H1 (cell line): Measurements from ENCODE around the gene NLRP3. TPM values are rescaled to one million over a fixed set of nuclear protein-coding genes. Genes with fewer than 3 reads are reported as not detected.

Source experiments
- CTCF ChIA-PET: fragments of 300-600 bp; sonication (Branson Sonifier 250); formaldehyde crosslinking; loops from one replicate; lab custom pipeline; 2021; ENCODE audit not compliant: partially characterized antibody; lab: Charles Lee
- POLR2A ChIA-PET: fragments of 300-600 bp; sonication (Branson Sonifier 250); formaldehyde crosslinking; loops from one replicate; lab custom pipeline; 2021; ENCODE audit warnings: inconsistent platforms; ENCODE audit not compliant: partially characterized antibody; lab: Charles Lee
- DNase-seq, 2 experiments: peaks; one replicate each; pipeline versions ENCODE4 v3.0.0 to v3.0.0-alpha.2; 2010 to 2022; ENCODE audit warnings: low spot score in 2 of 2, low read depth in 1 of 2, mixed read lengths in 1 of 2
- FAIRE-seq: peaks from 2 replicates; lab custom pipeline; 2011; peaks lifted over from hg19 to GRCh38; lab: Jason Lieb, UNC
- H2AFZ ChIP-seq: 2 replicates; pipeline ENCODE4 v1.8.1; 2012; ENCODE audit warnings: low read length, inconsistent platforms
- H2AK5ac ChIP-seq: 2 replicates; pipeline ENCODE4 v1.6.1; 2013; ENCODE audit warnings: low read depth, low read length
- H2BK120ac ChIP-seq: replicated peaks from 2 replicates; pipeline ENCODE3; 2013; ENCODE audit warnings: low read depth, low read length, inconsistent platforms
- H2BK12ac ChIP-seq: 2 replicates; pipeline ENCODE4 v1.6.1; 2013; ENCODE audit warnings: low read depth, low read length
- H2BK15ac ChIP-seq: 2 replicates; pipeline ENCODE4 v1.6.1; 2013; ENCODE audit warnings: low read length
- H2BK20ac ChIP-seq: 2 replicates; pipeline ENCODE4 v1.6.1; 2013; ENCODE audit warnings: low read length
- H2BK5ac ChIP-seq: 2 replicates; pipeline ENCODE4 v1.6.1; 2013; ENCODE audit warnings: low read depth, low read length
- H3K14ac ChIP-seq: 2 replicates; pipeline ENCODE4 v1.6.1; 2013; ENCODE audit warnings: inconsistent platforms; ENCODE audit not compliant: insufficient read length
- H3K18ac ChIP-seq: 2 replicates; pipeline ENCODE4 v1.6.1; 2013; ENCODE audit warnings: low read length; ENCODE audit errors: extremely low read depth
- H3K23ac ChIP-seq: 2 replicates; pipeline ENCODE4 v1.6.1; 2013; ENCODE audit warnings: inconsistent platforms; ENCODE audit not compliant: insufficient read length
- H3K23me2 ChIP-seq: 2 replicates; pipeline ENCODE4 v1.6.1; 2013; ENCODE audit warnings: low read depth, low read length
- H3K27ac ChIP-seq: 2 replicates; pipeline ENCODE4 v1.6.1; 2011; ENCODE audit warnings: low read depth, low read length, inconsistent platforms
- H3K27me3 ChIP-seq, 4 experiments: replicated peaks in 1 of 4; 1 replicate in 1 of 4; 2 replicates in 3 of 4; pipeline versions ENCODE4 v1.6.1 to v1.8.1; 2011 to 2013; ENCODE audit warnings: low read length in 3 of 4, mild to moderate bottlenecking in 3 of 4, inconsistent platforms in 2 of 4, mixed read lengths in 2 of 4, moderate library complexity in 1 of 4; ENCODE audit not compliant: control insufficient read depth in 3 of 4, insufficient read depth in 3 of 4; ENCODE audit errors: extremely low read depth in 1 of 4
- H3K36me3 ChIP-seq, 4 experiments: 2 replicates each; pipeline versions ENCODE4 v1.6.1 to v1.8.1; 2011 to 2013; ENCODE audit warnings: mild to moderate bottlenecking in 4 of 4, low read length in 3 of 4, moderate library complexity in 2 of 4, control low read depth in 1 of 4, inconsistent platforms in 1 of 4; ENCODE audit not compliant: insufficient read depth in 4 of 4, control insufficient read depth in 2 of 4
- H3K4ac ChIP-seq: replicated peaks from 2 replicates; pipeline ENCODE3; 2013; ENCODE audit warnings: low read length, low read depth, mixed read lengths, inconsistent platforms; ENCODE audit not compliant: insufficient read length
- H3K4me1 ChIP-seq, 4 experiments: replicated peaks in 1 of 4; 1 replicate in 1 of 4; 2 replicates in 3 of 4; pipeline versions ENCODE4 v1.6.1 to v1.8.1; 2011 to 2013; ENCODE audit warnings: low read length in 3 of 4, inconsistent platforms in 2 of 4, mixed read lengths in 1 of 4; ENCODE audit not compliant: insufficient read depth in 4 of 4, control insufficient read depth in 3 of 4
- H3K4me2 ChIP-seq, 2 experiments: 2 replicates each; pipeline versions ENCODE4 v1.6.1 to v1.8.1; 2011 to 2013; ENCODE audit warnings: low read depth in 2 of 2, low read length in 2 of 2, control low read depth in 1 of 2, inconsistent platforms in 1 of 2, mild to moderate bottlenecking in 1 of 2; ENCODE audit not compliant: insufficient read depth in 1 of 2
- H3K4me3 ChIP-seq, 4 experiments: fragments of 200-600, 300-600 bp in 1 of 4; sonication (generic), shearing (Covaris generic), sonication (Bioruptor Twin) in 1 of 4; 2 replicates each; pipeline versions ENCODE4 v1.5.1 to v1.8.1; 2011 to 2016; ENCODE audit warnings: low read length in 4 of 4, low read depth in 3 of 4, control low read depth in 2 of 4, inconsistent platforms in 2 of 4, mild to moderate bottlenecking in 2 of 4, mixed read lengths in 1 of 4, moderate library complexity in 1 of 4; ENCODE audit not compliant: insufficient read depth in 2 of 4; ENCODE audit errors: extremely low read depth in 1 of 4
- H3K56ac ChIP-seq: replicated peaks from 2 replicates; pipeline ENCODE3; 2013; ENCODE audit warnings: low read depth, mild to moderate bottlenecking, mixed read lengths, low read length, inconsistent platforms; ENCODE audit not compliant: insufficient read length
- H3K79me1 ChIP-seq: 2 replicates; pipeline ENCODE4 v1.6.1; 2013; ENCODE audit warnings: low read depth, low read length, control low read depth
- H3K79me2 ChIP-seq, 2 experiments: 2 replicates each; pipeline versions ENCODE4 v1.6.1 to v1.8.1; 2012 to 2013; ENCODE audit warnings: low read length in 2 of 2, mild to moderate bottlenecking in 2 of 2, inconsistent platforms in 1 of 2; ENCODE audit not compliant: insufficient read depth in 2 of 2, control insufficient read depth in 1 of 2
- H3K9ac ChIP-seq, 4 experiments: replicated peaks in 1 of 4; 1 replicate in 1 of 4; 2 replicates in 3 of 4; pipeline versions ENCODE4 v1.6.1 to v1.8.1; 2011 to 2013; ENCODE audit warnings: low read depth in 3 of 4, low read length in 3 of 4, control low read depth in 2 of 4, mild to moderate bottlenecking in 2 of 4, moderate library complexity in 2 of 4, inconsistent platforms in 1 of 4; ENCODE audit errors: extremely low read depth in 1 of 4
- H3K9me3 ChIP-seq, 2 experiments: 2 replicates each; pipeline versions ENCODE4 v1.6.1 to v1.8.1; 2012 to 2013; ENCODE audit warnings: mild to moderate bottlenecking in 2 of 2, moderate library complexity in 2 of 2, control low read depth in 1 of 2, inconsistent platforms in 1 of 2, low read depth in 1 of 2, low read length in 1 of 2, mixed read lengths in 1 of 2; ENCODE audit not compliant: insufficient read depth in 2 of 2
- H4K20me1 ChIP-seq, 2 experiments: replicated peaks in 1 of 2; 2 replicates each; pipeline versions ENCODE3 to v1.8.1; 2011 to 2013; ENCODE audit warnings: inconsistent platforms in 2 of 2, low read length in 2 of 2, mild to moderate bottlenecking in 1 of 2; ENCODE audit not compliant: insufficient read depth in 2 of 2, control insufficient read depth in 1 of 2
- H4K5ac ChIP-seq: 2 replicates; pipeline ENCODE4 v1.6.1; 2013; ENCODE audit warnings: low read length, low read depth, mixed read lengths, inconsistent platforms; ENCODE audit not compliant: insufficient read length
- H4K8ac ChIP-seq: 2 replicates; pipeline ENCODE4 v1.8.0; 2013; ENCODE audit warnings: mild to moderate bottlenecking, moderate library complexity, low read length, inconsistent platforms; ENCODE audit not compliant: insufficient read depth; ENCODE audit errors: extremely low read depth
- H4K91ac ChIP-seq: replicated peaks from 2 replicates; pipeline ENCODE3; 2013; ENCODE audit warnings: low read length, mixed read lengths, inconsistent platforms; ENCODE audit not compliant: insufficient read length
- ASH2L ChIP-seq: fragments of 200-600, 300-600 bp; sonication (generic); IDR thresholded peaks from one replicate; pipeline ENCODE4 v1.7.1; 2017; ENCODE audit warnings: low read length
- BRCA1 ChIP-seq: IDR thresholded peaks from 2 replicates; pipeline ENCODE4 v1.6.1; 2012; ENCODE audit warnings: low read depth, low read length, improper control_type of control experiment
- CBX8 ChIP-seq: fragments of 300-800, 300-1000 bp; sonication (generic); IDR thresholded peaks from 2 replicates; pipeline ENCODE4 v1.7.1; 2016; ENCODE audit warnings: low read depth, low read length, borderline replicate concordance
- CEBPB ChIP-seq: IDR thresholded peaks from 2 replicates; pipeline ENCODE4 v1.6.1; 2012; ENCODE audit warnings: low read depth, low read length
- CHD2 ChIP-seq: IDR thresholded peaks from 2 replicates; pipeline ENCODE4 v1.6.1; 2012; ENCODE audit warnings: low read length, improper control_type of control experiment
- JUND ChIP-seq: IDR thresholded peaks from 2 replicates; pipeline ENCODE4 v1.6.1; 2011; ENCODE audit warnings: mild to moderate bottlenecking, improper control_type of control experiment, low read length
- TAF1 ChIP-seq: IDR thresholded peaks from 2 replicates; pipeline ENCODE4 v1.6.1; 2011; ENCODE audit warnings: mild to moderate bottlenecking, low read depth, low read length
- TBP ChIP-seq: IDR thresholded peaks from 2 replicates; pipeline ENCODE4 v1.6.1; 2011; ENCODE audit warnings: low read depth, low read length, improper control_type of control experiment
- WGBS, 2 experiments: shearing (Covaris generic) in 1 of 2; methylation state at CpG; one replicate each; pipeline versions ENCODE4 v1.1.6 to v1.1.7; 2013 to 2015; ENCODE audit warnings: low lambda C conversion rate in 2 of 2, mixed read lengths in 2 of 2, inconsistent platforms in 1 of 2, low coverage in 1 of 2, missing lambda C conversion rate in 1 of 2; ENCODE audit not compliant: insufficient replicate concordance in 2 of 2, insufficient coverage in 1 of 2, insufficient read length in 1 of 2; ENCODE audit errors: extremely low coverage in 1 of 2, missing lambda C conversion rate in 1 of 2; 5-methylcytosine and 5-hydroxymethylcytosine counted together
- polyA plus RNA-seq, 7 experiments: library from polyadenylated mRNA; depleted of rRNA in 3 of 7; stranded (reverse) in 5 of 7; unstranded in 2 of 7; fragments of >200 nt in 5 of 7; fragments of 200-250 nt in 2 of 7; gene quantifications; 1 replicate in 5 of 7; 2 replicates in 1 of 7; 4 replicates in 1 of 7; pipeline versions ENCODE4 v1.2.1 to v1.2.3, GENCODE V29; 2011 to 2013; ENCODE audit warnings: missing spikeins in 2 of 7, mixed read lengths in 2 of 7
- total RNA-seq: library from RNA; stranded (reverse); fragmentation: NEBNext Ultra II Directional; extraction: Animal tissue kit (Norgen Biotek cat#: 25700); gene quantifications from 2 replicates; pipeline ENCODE4 v1.2.1, GENCODE V29; 2021
- TF ChIP-seq, protein P1 (sequence below): IDR thresholded peaks from 2 replicates; pipeline ENCODE4 v1.6.1; 2011; ENCODE audit warnings: low read depth, mild to moderate bottlenecking, low read length; ENCODE audit not compliant: insufficient read depth

The NLRP3 gene
- total and polyA plus RNA-seq, 2 of the 8 experiments (the other 6 are each of a cell fraction or from before 2014, with no cell fraction given) = 0.05 to 0.19 TPM

DNA sequence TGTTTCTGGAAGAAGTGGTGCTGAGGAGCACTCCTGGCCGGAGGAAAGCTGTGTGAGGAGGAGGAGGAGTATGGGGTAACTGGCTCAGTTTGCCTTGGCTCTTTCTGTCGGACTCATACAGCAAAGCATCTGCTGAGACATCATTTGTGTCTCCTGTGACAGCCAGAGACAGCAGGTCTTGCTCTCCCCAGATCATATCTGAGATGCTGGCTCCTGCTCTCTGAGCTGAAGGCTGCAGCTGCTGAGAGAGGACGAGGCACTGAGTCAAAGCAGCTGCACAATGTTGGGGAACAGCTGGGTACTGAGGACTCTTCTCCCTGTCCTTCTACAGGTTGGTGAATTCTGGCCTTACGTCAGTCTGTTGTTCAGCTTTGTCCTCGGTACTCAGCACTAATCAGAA lies 27.7 kb downstream of the NLRP3 start:
- Histone ChIP-seq H4K20me1 (no peaks in the 10 kb centered on the region), H3K79me2 (no peaks in the 10 kb centered on the region), H3K79me1 (no peaks in the 10 kb centered on the region), H3K27me3 (no peaks in the 10 kb centered on the region), H3K14ac (no peak overlapping the region), H3K18ac (no peak overlapping the region), H2BK5ac (no peak overlapping the region), H4K91ac (no peak overlapping the region), H3K9me3 (no peaks in the 10 kb centered on the region), H3K23me2 (peaks cover 4% of the 10 kb centered on the region), H2BK120ac (no peak overlapping the region), H2BK20ac (no peak overlapping the region), H3K4me2 (no peak overlapping the region), H3K4me3 (no peak overlapping the region), H2BK15ac (no peak overlapping the region; the same call in 1 of the 2 replicates), H2BK12ac (no peak overlapping the region), H3K4ac (no peak overlapping the region)
- DNase-seq (no peak), FAIRE-seq (no peak)
- WGBS, 2 experiments = 85% methylated on average over 5 of the region's 5 CpGs; no CpG with 5 or more reads in 1 of the 2 experiments
- POLR2A ChIA-PET = no interaction called here
- TF ChIP-seq CBX8 = no peak
- TF ChIP-seq BRCA1 = no peak
- TF ChIP-seq ASH2L = no peak
- TF ChIP-seq JUND = no peak
- TF ChIP-seq, protein P1, sequence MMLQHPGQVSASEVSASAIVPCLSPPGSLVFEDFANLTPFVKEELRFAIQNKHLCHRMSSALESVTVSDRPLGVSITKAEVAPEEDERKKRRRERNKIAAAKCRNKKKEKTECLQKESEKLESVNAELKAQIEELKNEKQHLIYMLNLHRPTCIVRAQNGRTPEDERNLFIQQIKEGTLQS = no peak
- no peak for TF ChIP-seq CHD2
- no peak for TF ChIP-seq CEBPB
- TF ChIP-seq TAF1 = no peak
- no peak for TF ChIP-seq TBP
- TF ChIP-seq, all 59 proteins: peak for 0
- Histone ChIP-seq H4K5ac (no peak overlapping the region), H3K23ac (no peak overlapping the region), H3K4me1 (peaks cover 0 to 4% (median 1%) of the 10 kb centered on the region in 4 experiments; a peak in 3 of 7 replicates), H4K8ac (no peak overlapping the region), H3K36me3 (no peaks in the 10 kb centered on the region), H2AK5ac (no peak overlapping the region), H2AFZ (no peak overlapping the region), H3K56ac (no peak overlapping the region), H3K9ac (no peak overlapping the region), H3K27ac (no peak overlapping the region)
- CTCF ChIA-PET = interaction anchor here (1.0 to 1.7 kb wide), 3 partner anchors 9 to 53 kb away, joined by 3 to 5 read pairs (median 4); no protein-coding TSS in a partner anchor
